SK-N-SH treated with all-trans-retinoic acid at 6 μM for 48 hours (cell line): ENCODE results near the gene ARHGEF16.

Source experiments
- ARNTL ChIP-seq: fragments of 450-650 bp; formaldehyde crosslinking; IDR thresholded peaks from 2 replicates; pipeline ENCODE4 v1.5.0; 2020; ENCODE audit warnings: low read depth, mild to moderate bottlenecking, moderate library complexity, borderline replicate concordance
- CREB5 ChIP-seq: fragments of 250-450 bp; sonication (Bioruptor Pico); IDR thresholded peaks from 2 replicates; pipeline ENCODE4 v1.5.1; 2020; ENCODE audit warnings: low read depth, mild to moderate bottlenecking, moderate library complexity
- CSRNP3 ChIP-seq: fragments of 250-450 bp; sonication (Bioruptor Pico); IDR thresholded peaks from 2 replicates; pipeline ENCODE4 v1.5.1; 2021; ENCODE audit warnings: mild to moderate bottlenecking, moderate library complexity
- GLIS3 ChIP-seq: fragments of 250-450 bp; sonication (Bioruptor Pico); IDR thresholded peaks from 2 replicates; pipeline ENCODE4 v1.5.0; 2020; ENCODE audit warnings: mild to moderate bottlenecking, moderate library complexity
- ISL1 ChIP-seq: fragments of 250-450 bp; sonication (Bioruptor Pico); IDR thresholded peaks from 2 replicates; pipeline ENCODE4 v2.1.2; 2022; ENCODE audit warnings: mild to moderate bottlenecking, moderate library complexity
- OSR1 ChIP-seq: fragments of 250-450 bp; sonication (Bioruptor Pico); IDR thresholded peaks from 2 replicates; pipeline ENCODE4 v1.8.0; 2022; ENCODE audit warnings: moderate library complexity, mild to moderate bottlenecking, inconsistent platforms
- PATZ1 ChIP-seq: fragments of 250-450 bp; sonication (Bioruptor Pico); IDR thresholded peaks from 2 replicates; pipeline ENCODE4 v1.8.0; 2020; ENCODE audit warnings: mild to moderate bottlenecking, moderate library complexity, borderline replicate concordance
- PPARA ChIP-seq: fragments of 250-450 bp; sonication (Bioruptor Pico); IDR thresholded peaks from 2 replicates; pipeline ENCODE4 v1.5.0; 2020; ENCODE audit warnings: mild to moderate bottlenecking, borderline replicate concordance
- SNAI2 ChIP-seq: fragments of 250-450 bp; sonication (Bioruptor Pico); IDR thresholded peaks from 2 replicates; pipeline ENCODE4 v1.5.0; 2020; ENCODE audit warnings: mild to moderate bottlenecking, moderate library complexity
- TCF4 ChIP-seq: fragments of 250-450 bp; sonication (Bioruptor Pico); IDR thresholded peaks from 2 replicates; pipeline ENCODE4 v1.8.0; 2021; ENCODE audit warnings: mild to moderate bottlenecking, moderate library complexity, borderline replicate concordance
- TOX ChIP-seq: fragments of 250-450 bp; sonication (Bioruptor Pico); IDR thresholded peaks from 2 replicates; pipeline ENCODE4 v1.8.0; 2021; ENCODE audit warnings: mild to moderate bottlenecking, moderate library complexity, borderline replicate concordance
- TSHZ2 ChIP-seq: fragments of 250-450 bp; sonication (Bioruptor Pico); IDR thresholded peaks from 2 replicates; pipeline ENCODE4 v1.5.0; 2020; ENCODE audit warnings: mild to moderate bottlenecking, moderate library complexity
- ZFP3 ChIP-seq: fragments of 250-450 bp; sonication (Bioruptor Pico); IDR thresholded peaks from 2 replicates; pipeline ENCODE4 v1.5.0; 2020; ENCODE audit warnings: mild to moderate bottlenecking, moderate library complexity

GRCh38 chr1:3463891-3464648, 9.6 kb downstream of the ARHGEF16 start:
- no peak for TF ChIP-seq TSHZ2 (CRISPR knock-in tag)
- TF ChIP-seq TCF4 (CRISPR knock-in tag): no peak
- TF ChIP-seq SNAI2: no peak
- no peak for TF ChIP-seq ZFP3 (CRISPR knock-in tag)
- no peak for TF ChIP-seq ARNTL
- no peak for TF ChIP-seq TOX
- TF ChIP-seq OSR1 (CRISPR knock-in tag): no peak
- TF ChIP-seq CSRNP3 (CRISPR knock-in tag): no peak
- no peak for TF ChIP-seq ISL1 (CRISPR knock-in tag)
- TF ChIP-seq CREB5: no peak
- TF ChIP-seq PATZ1 (CRISPR knock-in tag): no peak
- TF ChIP-seq PPARA (CRISPR knock-in tag): no peak
- no peak for TF ChIP-seq GLIS3 (CRISPR knock-in tag)
